Endothelial cell of umbilical vein (primary cell): Measurements from ENCODE around the gene NIPA2. TPM values are rescaled to one million over a fixed set of nuclear protein-coding genes. Genes with fewer than 3 reads are reported as not detected.

Experiments used
- BruUV-seq: library from RNA; stranded (reverse); fragments of 400-500 nt; replicated peaks from 2 replicates; lab custom pipeline; 2021; lab: Mats Ljungman, UMichigan
- CTCF ChIA-PET: fragments of 300-600, 350-600 bp; sonication (Branson Sonifier 250); formaldehyde crosslinking; loops from one replicate; lab custom pipeline; 2021; ENCODE audit warnings: antibody characterized with exemption, inconsistent platforms; lab: Charles Lee
- POLR2A ChIA-PET: fragments of 300-600, 350-600 bp; sonication (Branson Sonifier 250); formaldehyde crosslinking; loops from one replicate; lab custom pipeline; 2021; ENCODE audit warnings: antibody characterized with exemption, inconsistent platforms; lab: Charles Lee
- DNase-seq: peaks from one replicate; pipeline ENCODE4 v3.0.0-alpha.2; 2011; ENCODE audit warnings: low read depth, low spot score
- FAIRE-seq: peaks from 2 replicates; lab custom pipeline; 2011; peaks lifted over from hg19 to GRCh38; lab: Jason Lieb, UNC
- H2AFZ ChIP-seq: 2 replicates; pipeline ENCODE4 v1.6.0; 2012; ENCODE audit warnings: low read depth, low read length, control low read depth, inconsistent platforms
- H3K27ac ChIP-seq: 2 replicates; pipeline ENCODE4 v1.5.1; 2011; ENCODE audit warnings: low read depth, mild to moderate bottlenecking, control low read depth, low read length, moderate library complexity; ENCODE audit not compliant: insufficient read depth
- H3K27me3 ChIP-seq, 2 experiments: 2 replicates each; pipeline versions ENCODE4 v1.6.0 to v1.6.1; 2011; ENCODE audit warnings: low read length in 2 of 2, mixed read lengths in 1 of 2; ENCODE audit not compliant: control insufficient read depth in 2 of 2, insufficient read depth in 2 of 2
- H3K36me3 ChIP-seq, 2 experiments: 2 replicates in 1 of 2; 3 replicates in 1 of 2; pipeline ENCODE4 v1.5.1; 2011; ENCODE audit warnings: low read length in 2 of 2, mild to moderate bottlenecking in 1 of 2, moderate library complexity in 1 of 2; ENCODE audit not compliant: control insufficient read depth in 2 of 2, insufficient read depth in 2 of 2; ENCODE audit errors: extremely low read depth in 1 of 2
- H3K4me1 ChIP-seq: 3 replicates; pipeline ENCODE4 v1.5.1; 2011; ENCODE audit warnings: mild to moderate bottlenecking, low read length; ENCODE audit not compliant: control insufficient read depth, insufficient read depth; ENCODE audit errors: extremely low read depth
- H3K4me2 ChIP-seq: 2 replicates; pipeline ENCODE4 v1.6.1; 2011; ENCODE audit warnings: low read length, control low read depth, mixed read lengths; ENCODE audit not compliant: insufficient read depth
- H3K4me3 ChIP-seq, 3 experiments: fragments of 200-600 bp in 1 of 3; sonication (generic), shearing (Covaris generic) in 1 of 3; replicated peaks in 1 of 3; 2 replicates each; pipeline ENCODE4 v1.5.1; 2011 to 2016; ENCODE audit warnings: control low read depth in 3 of 3, low read length in 3 of 3, mild to moderate bottlenecking in 2 of 3, inconsistent platforms in 1 of 3, low read depth in 1 of 3, moderate library complexity in 1 of 3; ENCODE audit not compliant: insufficient read depth in 1 of 3
- H3K79me2 ChIP-seq: 2 replicates; pipeline ENCODE4 v1.6.0; 2012; ENCODE audit warnings: low read length, inconsistent platforms; ENCODE audit not compliant: control insufficient read depth, insufficient read depth
- H3K9ac ChIP-seq: replicated peaks from 2 replicates; pipeline ENCODE3; 2011; ENCODE audit warnings: low read length, control low read depth; ENCODE audit not compliant: insufficient read depth; ENCODE audit errors: extremely low read depth
- H3K9me1 ChIP-seq: replicated peaks from 3 replicates; pipeline ENCODE4 v1.6.0; 2011; ENCODE audit warnings: mild to moderate bottlenecking, low read length; ENCODE audit not compliant: control insufficient read depth, insufficient read depth; ENCODE audit errors: extremely low read depth
- H3K9me3 ChIP-seq: replicated peaks from 2 replicates; pipeline ENCODE4 v1.5.1; 2012; ENCODE audit warnings: low read length, inconsistent platforms; ENCODE audit not compliant: control insufficient read depth, insufficient read depth
- H4K20me1 ChIP-seq: replicated peaks from 2 replicates; pipeline ENCODE3; 2011; ENCODE audit warnings: mild to moderate bottlenecking, low read length; ENCODE audit not compliant: control insufficient read depth, insufficient read depth; ENCODE audit errors: extremely low read depth
- EZH2 ChIP-seq: IDR thresholded peaks from 2 replicates; pipeline ENCODE4 v1.6.1; 2012; ENCODE audit warnings: borderline replicate concordance, low read depth, mild to moderate bottlenecking, moderate library complexity, low read length, inconsistent platforms; ENCODE audit not compliant: severe bottlenecking
- FOS ChIP-seq: IDR thresholded peaks from 2 replicates; pipeline ENCODE4 v1.6.1; 2011; ENCODE audit warnings: mild to moderate bottlenecking, low read length, moderate library complexity, borderline replicate concordance; ENCODE audit not compliant: insufficient read depth
- GATA2 ChIP-seq: IDR thresholded peaks from 2 replicates; pipeline ENCODE4 v1.7.0; 2011; ENCODE audit warnings: low read depth, mild to moderate bottlenecking, moderate library complexity, mixed read lengths, low read length; ENCODE audit not compliant: insufficient read length, insufficient read depth
- JUN ChIP-seq: IDR thresholded peaks from 2 replicates; pipeline ENCODE4 v1.6.1; 2011; ENCODE audit warnings: borderline replicate concordance, low read depth; ENCODE audit not compliant: insufficient read length, insufficient read depth
- MAX ChIP-seq: IDR thresholded peaks from 2 replicates; pipeline ENCODE4 v1.6.1; 2011; ENCODE audit not compliant: insufficient read depth, insufficient read length
- MYC ChIP-seq: IDR thresholded peaks from one replicate; pipeline ENCODE4 v1.6.1; 2011; ENCODE audit warnings: mild to moderate bottlenecking, low read depth, low read length
- POLR2A ChIP-seq: IDR thresholded peaks from 2 replicates; pipeline ENCODE4 v1.6.1; 2012; ENCODE audit warnings: low read depth, mild to moderate bottlenecking, control low read depth, low read length
- POLR2AphosphoS5 ChIP-seq: IDR thresholded peaks from 2 replicates; pipeline ENCODE4 v1.6.1; 2012; ENCODE audit warnings: low read depth, mild to moderate bottlenecking, control low read depth, low read length, moderate library complexity; ENCODE audit not compliant: insufficient read depth
- dilution Hi-C: fragments of 300-500 bp; cut with MboI; formaldehyde crosslinking; loops from one replicate; pipeline ENCODE4 v1.15.0; 2019; ENCODE audit warnings: low sequenced_read_pairs; ENCODE audit not compliant: extremely low pct_ligation_motif_present
- intact Hi-C: fragments of 100-400 bp; cut with micrococcal nuclease; formaldehyde crosslinking; loops from one replicate; pipeline ENCODE4 v1.10.0; 2022
- polyA plus RNA-seq, 4 experiments: library from polyadenylated mRNA; depleted of rRNA in 3 of 4; stranded (reverse) in 3 of 4; unstranded in 1 of 4; fragments of >200 nt; gene quantifications; 2 replicates each; pipeline versions ENCODE4 v1.2.1 to v1.2.3, GENCODE V29; 2011 to 2012; ENCODE audit warnings: missing spikeins in 1 of 4
- total RNA-seq: library from RNA; stranded (reverse); gene quantifications from 2 replicates; pipeline ENCODE4 v1.2.3, GENCODE V29; 2021
- TF ChIP-seq, protein P1 (sequence below), 2 donors: IDR thresholded peaks; 1 replicate in 1 of 2; 2 replicates in 1 of 2; pipeline ENCODE4 v1.5.1; 2011; ENCODE audit warnings: low read length in 2 of 2, mild to moderate bottlenecking in 2 of 2, moderate library complexity in 2 of 2, control low read depth in 1 of 2, inconsistent platforms in 1 of 2, low read depth in 1 of 2; ENCODE audit not compliant: insufficient read depth in 1 of 2; ENCODE audit errors: extremely low read depth in 1 of 2

NIPA2 gene
- total and polyA plus RNA-seq, 2 donors (not counting 3 experiments of a cell fraction or from before 2014, with no cell fraction given): 55.2 to 75.7 TPM

DNA sequence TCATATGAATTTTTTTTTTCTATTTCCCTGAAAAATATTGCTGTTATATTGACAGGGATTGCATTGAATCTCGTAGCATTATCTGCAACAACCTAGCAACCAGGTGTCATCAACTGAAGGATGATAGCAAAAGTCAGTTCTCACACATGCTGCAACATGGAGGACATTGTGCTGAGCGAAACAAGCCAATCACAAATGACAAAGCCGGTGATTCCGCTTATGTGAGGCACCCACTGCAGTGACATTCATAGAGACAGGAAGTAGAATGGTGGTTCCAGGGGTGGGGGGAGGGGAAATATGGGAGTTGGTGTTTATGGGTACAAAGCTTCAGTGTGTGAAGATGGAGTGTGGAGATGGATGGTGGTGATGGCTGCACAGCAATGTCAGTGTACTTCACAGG, 44.4 kb upstream of the NIPA2 start:
- TF ChIP-seq JUN: no peak
- no peak for TF ChIP-seq POLR2AphosphoS5
- no peak for TF ChIP-seq POLR2A
- no peak for TF ChIP-seq FOS
- H4K20me1 ChIP-seq: no peaks in the 10 kb centered on the region
- no peak for FAIRE-seq
- H3K79me2 ChIP-seq: peaks cover 12% of the 10 kb centered on the region
- ChIA-PET CTCF (interaction anchor here (1.7 kb wide), 1 partner anchor 12 kb away, joined by 4 read pairs; no protein-coding TSS in a partner anchor), POLR2A (no interaction called here)
- no peaks in the 10 kb centered on the region for H3K9me1 ChIP-seq
- H3K27me3 ChIP-seq: no peaks in the 10 kb centered on the region
- intact Hi-C loops (no loop called here), dilution Hi-C loops (no loop called here)
- H3K27ac ChIP-seq: no peak overlapping the region
- no TSS peak for BruUV-seq
- no peak overlapping the region for H3K4me2 ChIP-seq
- H3K9me3 ChIP-seq: no peaks in the 10 kb centered on the region
- no peak overlapping the region for H3K9ac ChIP-seq
- no peaks in the 10 kb centered on the region for H3K4me1 ChIP-seq
- no peak overlapping the region for H3K4me3 ChIP-seq
- no peak for DNase-seq
- no peaks in the 10 kb centered on the region for H3K36me3 ChIP-seq
- no peak overlapping the region for H2AFZ ChIP-seq

DNA sequence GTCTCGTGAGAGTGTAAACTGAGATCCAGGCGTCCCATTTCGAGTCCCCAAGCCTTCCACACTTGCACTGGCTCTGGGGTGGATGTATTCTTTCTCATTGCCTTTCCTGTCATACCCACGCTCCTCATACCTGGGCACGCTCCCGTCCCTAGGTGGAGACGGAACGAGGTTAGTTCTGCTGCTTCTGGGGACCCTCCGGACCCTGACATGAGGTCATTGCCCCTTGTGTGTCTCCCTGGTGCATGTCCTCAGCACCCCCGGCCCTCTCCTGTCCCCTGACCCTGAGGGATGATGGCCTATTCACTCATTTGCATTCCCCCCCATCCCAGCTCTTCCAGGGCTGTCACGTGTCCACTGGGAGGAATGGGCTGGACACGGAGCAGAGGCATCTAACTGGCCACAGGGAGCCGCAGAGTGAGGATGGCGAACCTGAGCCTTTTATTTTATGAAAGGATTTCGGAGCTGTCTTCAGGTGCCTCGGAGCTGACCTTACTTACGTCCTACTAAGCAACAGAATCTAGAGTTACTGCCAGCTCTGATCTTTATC, 43.8 kb upstream of the NIPA2 start:
- H3K79me2 ChIP-seq: peaks cover 12% of the 10 kb centered on the region
- ChIA-PET POLR2A (no interaction called here), CTCF (interaction anchor here (1.7 kb wide), 1 partner anchor 12 kb away, joined by 4 read pairs; no protein-coding TSS in a partner anchor)
- no peak overlapping the region for H3K4me2 ChIP-seq
- no peaks in the 10 kb centered on the region for H4K20me1 ChIP-seq
- H3K27me3 ChIP-seq: no peaks in the 10 kb centered on the region
- dilution Hi-C loops (no loop called here), intact Hi-C loops (no loop called here)
- no peak overlapping the region for H2AFZ ChIP-seq
- no peak for TF ChIP-seq JUN
- TF ChIP-seq EZH2: no peak
- TF ChIP-seq FOS: no peak
- no peak for TF ChIP-seq POLR2A
- no peak for TF ChIP-seq GATA2
- TF ChIP-seq POLR2AphosphoS5: no peak
- TF ChIP-seq, protein P1, sequence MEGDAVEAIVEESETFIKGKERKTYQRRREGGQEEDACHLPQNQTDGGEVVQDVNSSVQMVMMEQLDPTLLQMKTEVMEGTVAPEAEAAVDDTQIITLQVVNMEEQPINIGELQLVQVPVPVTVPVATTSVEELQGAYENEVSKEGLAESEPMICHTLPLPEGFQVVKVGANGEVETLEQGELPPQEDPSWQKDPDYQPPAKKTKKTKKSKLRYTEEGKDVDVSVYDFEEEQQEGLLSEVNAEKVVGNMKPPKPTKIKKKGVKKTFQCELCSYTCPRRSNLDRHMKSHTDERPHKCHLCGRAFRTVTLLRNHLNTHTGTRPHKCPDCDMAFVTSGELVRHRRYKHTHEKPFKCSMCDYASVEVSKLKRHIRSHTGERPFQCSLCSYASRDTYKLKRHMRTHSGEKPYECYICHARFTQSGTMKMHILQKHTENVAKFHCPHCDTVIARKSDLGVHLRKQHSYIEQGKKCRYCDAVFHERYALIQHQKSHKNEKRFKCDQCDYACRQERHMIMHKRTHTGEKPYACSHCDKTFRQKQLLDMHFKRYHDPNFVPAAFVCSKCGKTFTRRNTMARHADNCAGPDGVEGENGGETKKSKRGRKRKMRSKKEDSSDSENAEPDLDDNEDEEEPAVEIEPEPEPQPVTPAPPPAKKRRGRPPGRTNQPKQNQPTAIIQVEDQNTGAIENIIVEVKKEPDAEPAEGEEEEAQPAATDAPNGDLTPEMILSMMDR (IDR thresholded peaks at IDR 0.05; ENCODE audit: extremely low read depth in 1 of 2, insufficient read depth in 1 of 2, low read depth in 1 of 2, low read length in 2 of 2): no peak
- TF ChIP-seq MYC: no peak
- TF ChIP-seq MAX: no peak
- H3K4me1 ChIP-seq: no peaks in the 10 kb centered on the region
- no peak for FAIRE-seq
- DNase-seq: no peak
- H3K4me3 ChIP-seq: no peak overlapping the region
- H3K9me1 ChIP-seq: no peaks in the 10 kb centered on the region
- no TSS peak for BruUV-seq
- H3K27ac ChIP-seq: no peak overlapping the region
- H3K9ac ChIP-seq: no peak overlapping the region
- no peaks in the 10 kb centered on the region for H3K36me3 ChIP-seq
- no peaks in the 10 kb centered on the region for H3K9me3 ChIP-seq
